ENCODE measurements around the gene CALM1. TPM values are rescaled to one million over a fixed set of nuclear protein-coding genes. Genes with fewer than 3 reads are reported as not detected.

Gene CALM1
- total and polyA plus RNA-seq, 2 donors from 2014 or later, result 328 to 469 TPM

- no peak for FAIRE-seq
- no peak overlapping the region for H3K27ac ChIP-seq (ENCODE audit: low read depth in 2 of 2, low read length in 2 of 2)
- no peaks in the 10 kb centered on the region for H3K9me3 ChIP-seq (ENCODE audit: control insufficient read depth in 2 of 3, insufficient read depth in 1 of 3, low read length in 3 of 3)
- TF ChIP-seq, protein P1, sequence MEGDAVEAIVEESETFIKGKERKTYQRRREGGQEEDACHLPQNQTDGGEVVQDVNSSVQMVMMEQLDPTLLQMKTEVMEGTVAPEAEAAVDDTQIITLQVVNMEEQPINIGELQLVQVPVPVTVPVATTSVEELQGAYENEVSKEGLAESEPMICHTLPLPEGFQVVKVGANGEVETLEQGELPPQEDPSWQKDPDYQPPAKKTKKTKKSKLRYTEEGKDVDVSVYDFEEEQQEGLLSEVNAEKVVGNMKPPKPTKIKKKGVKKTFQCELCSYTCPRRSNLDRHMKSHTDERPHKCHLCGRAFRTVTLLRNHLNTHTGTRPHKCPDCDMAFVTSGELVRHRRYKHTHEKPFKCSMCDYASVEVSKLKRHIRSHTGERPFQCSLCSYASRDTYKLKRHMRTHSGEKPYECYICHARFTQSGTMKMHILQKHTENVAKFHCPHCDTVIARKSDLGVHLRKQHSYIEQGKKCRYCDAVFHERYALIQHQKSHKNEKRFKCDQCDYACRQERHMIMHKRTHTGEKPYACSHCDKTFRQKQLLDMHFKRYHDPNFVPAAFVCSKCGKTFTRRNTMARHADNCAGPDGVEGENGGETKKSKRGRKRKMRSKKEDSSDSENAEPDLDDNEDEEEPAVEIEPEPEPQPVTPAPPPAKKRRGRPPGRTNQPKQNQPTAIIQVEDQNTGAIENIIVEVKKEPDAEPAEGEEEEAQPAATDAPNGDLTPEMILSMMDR (IDR thresholded peaks at IDR 0.05; ENCODE audit: borderline replicate concordance, extremely low read depth, insufficient read depth), result no peak
- intact Hi-C loops (cut with DNase I), result no loop called here
- H3K27me3 ChIP-seq (ENCODE audit: control insufficient read depth, insufficient read depth, low read length), result no peaks in the 10 kb centered on the region
- no peak overlapping the region for H3K9ac ChIP-seq (ENCODE audit: low read length in 3 of 3)
- H3K36me3 ChIP-seq (ENCODE audit: control insufficient read depth in 2 of 3, insufficient read depth in 3 of 3, low read length in 3 of 3), result no peaks in the 10 kb centered on the region
- DNase-seq, result peak in 1 of 5 donors; percentile 37
- H3K4me1 ChIP-seq (ENCODE audit: control insufficient read depth in 2 of 3, insufficient read depth in 2 of 3, low read depth in 1 of 3, low read length in 3 of 3), result peaks cover 0 to 7% (median 6%) of the 10 kb centered on the region in 3 donors
- H3K4me3 ChIP-seq (ENCODE audit: low read length in 3 of 3), result no peak overlapping the region
Measured at GRCh38 chr14:90424686-90425372, 28.0 kb downstream of the CALM1 start.

DNA sequence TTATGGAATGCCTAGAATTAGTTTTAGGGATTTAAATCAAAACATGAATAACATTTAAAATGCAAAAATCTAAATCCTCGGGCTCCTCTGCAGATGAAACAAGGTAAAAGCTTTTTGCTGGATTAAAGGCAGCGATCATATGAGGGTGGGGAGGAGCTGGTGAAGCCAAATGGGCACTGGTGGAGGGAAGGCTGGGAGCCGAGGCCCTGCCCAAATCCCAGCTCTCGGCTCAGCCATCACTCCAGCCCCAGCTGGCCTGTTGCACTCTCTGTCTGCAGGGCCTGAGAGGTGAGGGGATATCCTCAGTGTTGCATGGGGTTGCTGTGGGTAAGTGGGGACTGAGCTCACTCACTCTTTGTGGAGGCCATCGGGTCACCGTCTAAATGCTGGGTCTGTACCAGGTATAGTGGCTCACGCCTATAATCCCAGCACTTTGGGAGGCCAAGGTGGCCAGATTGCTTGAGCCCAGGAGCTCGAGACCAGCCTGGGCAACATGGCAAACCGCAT is 28.6 kb downstream of the CALM1 start:
- intact Hi-C loops (cut with DNase I), result no loop called here

GRCh38 chr14:90426031-90426540 is 29.3 kb downstream of the CALM1 start:
- intact Hi-C loops (cut with DNase I), result no loop called here
- no peaks in the 10 kb centered on the region for H3K36me3 ChIP-seq (ENCODE audit: control insufficient read depth in 2 of 3, insufficient read depth in 3 of 3, low read length in 3 of 3)
- no peak overlapping the region for H3K27ac ChIP-seq (ENCODE audit: low read depth in 2 of 2, low read length in 2 of 2)
- DNase-seq (no peak), FAIRE-seq (no peak)
- no peak overlapping the region for H3K9ac ChIP-seq (ENCODE audit: low read length in 3 of 3)
- H3K27me3 ChIP-seq (ENCODE audit: control insufficient read depth, insufficient read depth, low read length), result no peaks in the 10 kb centered on the region
- H3K9me3 ChIP-seq (ENCODE audit: control insufficient read depth in 2 of 3, insufficient read depth in 1 of 3, low read length in 3 of 3), result no peaks in the 10 kb centered on the region
- peaks cover 0 to 7% (median 6%) of the 10 kb centered on the region in 3 donors for H3K4me1 ChIP-seq (ENCODE audit: control insufficient read depth in 2 of 3, insufficient read depth in 2 of 3, low read depth in 1 of 3, low read length in 3 of 3)
- TF ChIP-seq, protein P1 (IDR thresholded peaks at IDR 0.05; ENCODE audit: borderline replicate concordance, extremely low read depth, insufficient read depth), result no peak
- H3K4me3 ChIP-seq (ENCODE audit: low read length in 3 of 3), result no peak overlapping the region

More for the DNA sequence above, 28.6 kb downstream of the CALM1 start:
- Histone ChIP-seq H3K4me1 (ENCODE audit: control insufficient read depth in 2 of 3, insufficient read depth in 2 of 3, low read depth in 1 of 3, low read length in 3 of 3) (peaks cover 0 to 7% (median 6%) of the 10 kb centered on the region in 3 donors), H3K4me3 (ENCODE audit: low read length in 3 of 3) (no peak overlapping the region), H3K27me3 (ENCODE audit: control insufficient read depth, insufficient read depth, low read length) (no peaks in the 10 kb centered on the region), H3K9ac (ENCODE audit: low read length in 3 of 3) (no peak overlapping the region), H3K27ac (ENCODE audit: low read depth in 2 of 2, low read length in 2 of 2) (no peak overlapping the region), H3K9me3 (ENCODE audit: control insufficient read depth in 2 of 3, insufficient read depth in 1 of 3, low read length in 3 of 3) (no peaks in the 10 kb centered on the region), H3K36me3 (ENCODE audit: control insufficient read depth in 2 of 3, insufficient read depth in 3 of 3, low read length in 3 of 3) (no peaks in the 10 kb centered on the region)
- DNase-seq (no peak), FAIRE-seq (no peak)
- TF ChIP-seq, protein P1 (IDR thresholded peaks at IDR 0.05; ENCODE audit: borderline replicate concordance, extremely low read depth, insufficient read depth), result no peak
